ENCODE data around the gene ANKUB1. TPM values are rescaled to one million over a fixed set of nuclear protein-coding genes. Genes with fewer than 3 reads are reported as not detected.
A peak's percentile ranks its signal among the peaks of the same experiment; 100 is the strongest.

The ANKUB1 gene
- total RNA-seq, 1 donor = not detected

GRCh38 chr3:149777414-149778214 lies 14.7 kb downstream of the ANKUB1 start:
- no peak for DNase-seq (ENCODE audit: low read depth)
- H3K4me3 ChIP-seq (ENCODE audit: low read depth, low read length) = no peak overlapping the region
- TF ChIP-seq CTCF (IDR thresholded peaks at IDR 0.05; ENCODE audit: insufficient read depth, low read length) = no peak

GRCh38 chr3:149776170-149776569 lies 16.2 kb downstream of the ANKUB1 start:
- TF ChIP-seq CTCF (IDR thresholded peaks at IDR 0.05; ENCODE audit: insufficient read depth, low read length) = no peak
- H3K4me3 ChIP-seq (ENCODE audit: low read depth, low read length) = no peak overlapping the region
- no peak for DNase-seq (ENCODE audit: low read depth)

DNA sequence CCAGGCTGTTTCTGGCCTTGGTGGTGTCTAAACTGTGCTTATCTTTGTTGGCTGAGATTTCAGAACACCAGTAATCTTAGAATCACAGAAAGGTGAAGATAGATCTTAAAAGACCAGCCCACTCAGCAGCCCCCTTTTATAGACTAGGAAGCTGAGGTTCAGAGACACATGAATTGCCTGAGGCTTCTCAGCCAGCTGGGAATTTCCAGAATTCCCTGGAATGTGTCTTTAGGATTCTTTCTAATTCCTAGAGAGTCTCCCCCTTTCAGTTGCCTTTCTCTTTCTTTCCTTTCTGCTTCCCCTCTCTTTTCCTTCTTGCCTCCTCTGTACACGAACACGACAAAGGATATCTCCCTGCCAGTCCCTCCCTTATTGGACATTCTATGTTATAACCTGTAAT lies 19.5 kb downstream of the ANKUB1 start:
- no peak for DNase-seq (ENCODE audit: low read depth)
- no peak overlapping the region for H3K4me3 ChIP-seq (ENCODE audit: low read depth, low read length)
- TF ChIP-seq CTCF (IDR thresholded peaks at IDR 0.05; ENCODE audit: insufficient read depth, low read length) = no peak

GRCh38 chr3:149771652-149772271 lies 20.6 kb downstream of the ANKUB1 start:
- DNase-seq (ENCODE audit: low read depth) = peak; percentile 41
- no peak overlapping the region for H3K4me3 ChIP-seq (ENCODE audit: low read depth, low read length)
- TF ChIP-seq CTCF (IDR thresholded peaks at IDR 0.05; ENCODE audit: insufficient read depth, low read length) = peak; percentile 83

GRCh38 chr3:149770246-149770645 lies 22.1 kb downstream of the ANKUB1 start:
- no peak for DNase-seq (ENCODE audit: low read depth)
- H3K4me3 ChIP-seq (ENCODE audit: low read depth, low read length) = no peak overlapping the region
- no peak for TF ChIP-seq CTCF (IDR thresholded peaks at IDR 0.05; ENCODE audit: insufficient read depth, low read length)

- H3K4me3 ChIP-seq (ENCODE audit: low read depth, low read length) = no peak overlapping the region
- TF ChIP-seq CTCF (IDR thresholded peaks at IDR 0.05; ENCODE audit: insufficient read depth, low read length) = no peak
- no peak for DNase-seq (ENCODE audit: low read depth)
Measured at GRCh38 chr3:149768704-149769103, 23.6 kb downstream of the ANKUB1 start.
